HL-60 (cell line): ENCODE data around the gene ADCY3.

Experiments
- DNase-seq, 2 experiments: peaks; one replicate each; pipeline ENCODE4 v3.0.0-alpha.2; 2010 to 2020; ENCODE audit warnings: low read depth in 1 of 2, low spot score in 1 of 2
- H3K27ac ChIP-seq: fragments of 250-450 bp; sonication (Bioruptor Pico); replicated peaks from 2 replicates; pipeline ENCODE4 v1.5.1; 2020; ENCODE audit warnings: mild to moderate bottlenecking, moderate library complexity
- H3K27me3 ChIP-seq: fragments of 250-450 bp; sonication (Bioruptor Pico); 2 replicates; pipeline ENCODE4 v1.5.1; 2021; ENCODE audit warnings: mild to moderate bottlenecking, moderate library complexity; ENCODE audit not compliant: insufficient read depth, poor library complexity, severe bottlenecking
- H3K4me3 ChIP-seq: replicated peaks from 2 replicates; pipeline ENCODE4 v1.5.1; 2011; ENCODE audit warnings: mild to moderate bottlenecking, control low read depth, low read length; ENCODE audit not compliant: insufficient read depth
- CTCF ChIP-seq: IDR thresholded peaks from one replicate; pipeline ENCODE4 v1.5.1; 2011; ENCODE audit warnings: low read length, control low read depth, inconsistent platforms; ENCODE audit not compliant: insufficient read depth
- GABPA ChIP-seq: IDR thresholded peaks from 2 replicates; pipeline ENCODE4 v1.6.1; 2012; ENCODE audit warnings: low read depth
- POLR2AphosphoS5 ChIP-seq: IDR thresholded peaks from 2 replicates; pipeline ENCODE4 v1.6.1; 2012; ENCODE audit warnings: low read depth
- REST ChIP-seq: IDR thresholded peaks from 2 replicates; pipeline ENCODE4 v1.6.1; 2012; ENCODE audit warnings: low read depth; ENCODE audit not compliant: insufficient replicate concordance
- SPI1 ChIP-seq: IDR thresholded peaks from 2 replicates; pipeline ENCODE4 v1.6.1; 2012; ENCODE audit warnings: low read depth, mild to moderate bottlenecking, borderline replicate concordance

ADCY3 gene

GRCh38 chr2:24923106-24923505 is 3.1 kb upstream of the ADCY3 start:
- H3K27me3 ChIP-seq, result peaks cover 4% of the 10 kb centered on the region
- DNase-seq, result no peak
- H3K27ac ChIP-seq, result no peak overlapping the region
- TF ChIP-seq REST (no peak), CTCF (no peak), POLR2AphosphoS5 (no peak), GABPA (no peak), SPI1 (no peak)
- no peak overlapping the region for H3K4me3 ChIP-seq

- TF ChIP-seq POLR2AphosphoS5, result no peak
- no peak for TF ChIP-seq GABPA
- no peak for TF ChIP-seq CTCF
- TF ChIP-seq REST, result no peak
- no peak for TF ChIP-seq SPI1
- DNase-seq, result no peak
- H3K27me3 ChIP-seq, result peaks cover 4% of the 10 kb centered on the region
- no peak overlapping the region for H3K4me3 ChIP-seq
- no peak overlapping the region for H3K27ac ChIP-seq
Measured at GRCh38 chr2:24922556-24922955, 2.5 kb upstream of the ADCY3 start.

GRCh38 chr2:24920809-24921441 is 888 bp upstream of the ADCY3 start:
- Histone ChIP-seq H3K4me3 (peak overlapping the region; percentile 44), H3K27ac (no peak overlapping the region), H3K27me3 (peaks cover 4% of the 10 kb centered on the region)
- no peak for DNase-seq
- TF ChIP-seq GABPA (no peak), CTCF (peak; percentile 24)

- no peak overlapping the region for H3K27ac ChIP-seq
- TF ChIP-seq GABPA (no peak), REST (no peak), POLR2AphosphoS5 (no peak), CTCF (no peak), SPI1 (no peak)
Measured at GRCh38 chr2:24919506-24920097, 435 bp downstream of the ADCY3 start.

More at GRCh38 chr2:24919506-24920097, 435 bp downstream of the ADCY3 start:
- Histone ChIP-seq H3K27me3 (peaks cover 4% of the 10 kb centered on the region), H3K4me3 (peak overlapping the region; percentile 44)
- no peak for DNase-seq
